Right cardiac atrium (tissue), 5 donors: Measurements from ENCODE around the gene PDE4D. TPM values are rescaled to one million over a fixed set of nuclear protein-coding genes. Genes with fewer than 3 reads are reported as not detected.
"Not testable (repeated sequence)": the region's sequence is repeated elsewhere in the genome, so short reads cannot be mapped to it uniquely, and the experiment has no call there.

Source experiments
- ATAC-seq, 2 donors: fragments of 200-7000 bp; cut with Tn5 transposase; one replicate each; pipeline versions ENCODE4 v1.8.0 to v1.9.1; 2020; ENCODE audit warnings: moderate library complexity in 2 of 2, mild to moderate bottlenecking in 1 of 2
- DNase-seq, 3 donors: peaks; one replicate each; pipeline ENCODE4 v3.0.0-alpha.2; 2020
- H3K27ac ChIP-seq: one replicate; pipeline ENCODE4 v1.5.1; 2013; ENCODE audit warnings: mild to moderate bottlenecking, low read length, control low read depth, moderate library complexity
- H3K27me3 ChIP-seq: one replicate; pipeline ENCODE4 v1.6.1; 2013; ENCODE audit not compliant: control insufficient read depth, insufficient read depth
- H3K4me1 ChIP-seq: one replicate; pipeline ENCODE4 v1.6.1; 2013; ENCODE audit warnings: low read length; ENCODE audit not compliant: control insufficient read depth, insufficient read depth
- H3K4me3 ChIP-seq: one replicate; pipeline ENCODE4 v1.5.1; 2013; ENCODE audit warnings: low read length, control low read depth
- H3K9me3 ChIP-seq: one replicate; pipeline ENCODE4 v1.6.1; 2013; ENCODE audit warnings: low read length; ENCODE audit not compliant: control insufficient read depth
- WGBS: extraction: QIAGEN DNeasy Blood & Tissue Kit; methylation state at CpG from one replicate; pipeline ENCODE4 v1.1.7; 2013; 5-methylcytosine and 5-hydroxymethylcytosine counted together
- intact Hi-C, 4 donors: fragments of 100-400 bp; cut with DNase I; formaldehyde crosslinking; loops; one replicate each; pipeline versions ENCODE4 v1.11.0 to v1.14.0; 2022 to 2023
- polyA plus RNA-seq: library from polyadenylated mRNA; stranded (reverse); fragments of 200-250 nt; gene quantifications from one replicate; pipeline ENCODE4 v1.2.3, GENCODE V29; 2013
- total RNA-seq, 4 donors: library from RNA; stranded (reverse); fragmentation: NEBNext Ultra II Directional; extraction: Animal tissue kit (Norgen Biotek cat#: 25700); gene quantifications; one replicate each; pipeline ENCODE4 v1.2.1, GENCODE V29; 2021
- donor health status: healthy with polysubstance abuse.
- donor health status: DM: no; HTN: yes; CAD: no.
- donor health status: DM: no; HTN: no; CAD: no.
- donor health status: DM: no; HTN: yes; CAD: no; lungs with severe emphysema.
- donor health status: DM: yes; HTN: yes; CAD: no.

Gene PDE4D
- total and polyA plus RNA-seq, 5 donors, result 13.2 to 104 (median 38.8) TPM

DNA sequence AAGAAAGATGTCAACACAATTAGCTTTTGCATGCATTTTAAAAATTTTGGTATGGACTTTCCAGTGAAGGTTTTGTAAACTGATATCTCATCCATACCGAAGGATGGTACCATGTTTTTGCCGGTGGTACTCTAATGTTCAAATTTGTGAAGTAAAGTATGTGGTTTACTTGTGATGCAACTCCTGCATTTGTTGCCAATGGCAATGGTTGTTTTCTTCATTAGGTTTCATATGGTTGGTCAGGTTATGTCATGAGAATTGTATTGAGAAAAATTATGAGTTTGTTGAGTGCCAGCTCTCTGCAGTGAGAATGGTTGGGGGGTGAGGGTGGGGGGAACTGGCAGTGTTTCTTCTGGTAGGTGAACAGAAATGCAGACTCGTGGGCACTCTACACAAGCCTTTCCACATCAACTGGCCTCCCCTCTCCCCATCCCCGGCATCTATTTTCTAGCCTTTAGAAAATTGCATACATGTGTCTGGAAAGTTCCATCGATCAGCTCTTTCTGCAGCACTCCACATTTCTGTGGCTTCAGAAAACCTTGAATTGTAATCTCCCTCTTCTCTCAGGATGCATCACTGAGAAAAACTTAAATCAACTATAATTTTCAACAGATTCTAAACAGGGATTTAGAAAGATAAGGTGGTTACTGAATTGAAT, 107.7 kb downstream of the PDE4D start:
- Histone ChIP-seq H3K27me3 (no peaks in the 10 kb centered on the region), H3K4me1 (no peaks in the 10 kb centered on the region), H3K27ac (no peak overlapping the region), H3K9me3 (no peaks in the 10 kb centered on the region), H3K4me3 (no peak overlapping the region)
- intact Hi-C loops, result no loop called here
- DNase-seq (no peak), ATAC-seq (no peak)
- WGBS, result 92% methylated on average over 5 of the region's 5 CpGs

DNA sequence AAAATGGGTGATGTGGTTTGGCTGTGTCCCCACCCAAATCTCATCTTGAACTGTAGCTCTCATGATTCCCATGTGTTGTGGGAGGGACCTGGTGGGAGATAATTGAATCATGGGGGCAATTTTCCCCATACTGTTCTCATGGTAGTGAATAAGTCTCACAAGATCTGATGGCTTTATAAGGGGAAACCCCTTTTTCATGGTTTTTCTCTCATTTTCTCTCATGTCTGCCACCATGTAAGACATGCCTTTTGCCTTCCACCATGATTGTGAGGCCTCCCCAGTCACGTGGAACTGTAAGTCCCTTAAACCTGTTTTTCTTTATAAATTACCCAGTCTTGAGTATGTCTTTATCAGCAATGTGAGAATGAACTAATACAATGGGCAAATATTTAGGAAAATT, 108.8 kb downstream of the PDE4D start:
- ATAC-seq, intact Hi-C loops, H3K27ac ChIP-seq, H3K4me1 ChIP-seq, DNase-seq, H3K9me3 ChIP-seq, H3K27me3 ChIP-seq, H3K4me3 ChIP-seq: not testable (repeated sequence)
- WGBS, result 80% methylated on average over 1 of the region's 1 CpG

DNA sequence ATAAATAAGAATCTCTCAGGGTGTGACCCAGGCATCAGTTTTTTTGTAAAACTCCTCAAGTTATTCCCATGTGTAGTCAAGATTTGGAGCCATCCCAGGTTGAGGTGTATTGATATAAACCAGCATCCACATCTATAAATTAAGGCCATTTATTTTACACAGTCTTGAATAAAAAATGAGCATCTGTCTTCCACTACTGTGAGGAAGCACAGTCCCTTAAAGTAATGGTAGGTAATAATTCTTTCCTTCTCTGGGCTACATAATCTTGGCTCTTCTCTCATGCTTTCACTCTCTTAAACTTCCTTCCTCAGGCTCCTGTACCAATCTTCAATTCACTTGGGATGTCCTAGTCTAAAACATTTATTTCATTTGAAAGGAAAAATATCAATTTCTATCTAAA, 110.3 kb downstream of the PDE4D start:
- ATAC-seq (no peak), DNase-seq (no peak)
- no peaks in the 10 kb centered on the region for H3K27me3 ChIP-seq
- no peak overlapping the region for H3K4me3 ChIP-seq
- H3K9me3 ChIP-seq, result no peaks in the 10 kb centered on the region
- no peaks in the 10 kb centered on the region for H3K4me1 ChIP-seq
- intact Hi-C loops, result no loop called here
- no peak overlapping the region for H3K27ac ChIP-seq

DNA sequence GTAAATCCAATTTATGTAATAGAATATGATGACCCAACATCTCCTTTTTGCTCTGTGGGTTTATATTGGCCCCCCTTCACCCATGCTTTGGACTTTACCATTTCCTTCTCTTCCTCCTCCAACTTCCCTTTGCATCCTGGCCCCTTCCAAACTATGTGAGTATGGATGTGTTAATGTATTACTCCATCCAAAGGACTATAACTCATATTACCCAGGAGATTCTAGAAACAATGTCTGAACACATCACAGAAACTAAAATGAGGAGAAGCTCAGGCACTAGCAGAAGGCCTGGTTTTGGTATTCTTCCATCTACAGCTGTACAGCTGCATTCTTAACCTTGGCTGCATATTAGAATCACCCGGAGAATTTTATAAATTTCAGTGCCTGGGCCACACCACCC, 110.7 kb downstream of the PDE4D start:
- whole genome bisulfite sequencing, result 72% methylated on average over 1 of the region's 1 CpG
- Histone ChIP-seq H3K9me3 (no peaks in the 10 kb centered on the region), H3K27me3 (no peaks in the 10 kb centered on the region), H3K4me1 (no peaks in the 10 kb centered on the region), H3K4me3 (no peak overlapping the region), H3K27ac (no peak overlapping the region)
- no peak for DNase-seq
- ATAC-seq, result no peak
- intact Hi-C loops, result no loop called here

DNA sequence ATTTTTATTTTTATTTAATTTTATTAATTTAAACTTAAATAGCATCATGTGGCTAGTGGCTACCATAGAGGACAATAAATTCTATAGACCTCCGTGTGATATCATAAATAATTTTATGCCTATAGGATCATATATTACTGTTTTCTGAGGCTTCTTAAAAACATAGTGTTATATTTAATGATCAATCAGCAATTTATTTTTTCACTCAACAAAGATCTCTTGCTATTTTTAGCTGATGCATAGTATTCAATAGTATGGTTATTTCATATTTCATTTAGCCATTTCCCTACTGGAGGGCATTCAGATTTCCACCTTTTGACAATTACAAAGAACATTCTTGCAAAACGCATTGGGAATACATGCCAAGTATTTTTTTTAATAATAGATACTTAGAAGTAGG, 114.1 kb downstream of the PDE4D start:
- no peak overlapping the region for H3K4me3 ChIP-seq
- H3K9me3 ChIP-seq, result no peaks in the 10 kb centered on the region
- no peaks in the 10 kb centered on the region for H3K27me3 ChIP-seq
- no peak for ATAC-seq
- 86% methylated on average over 2 of the region's 2 CpGs for WGBS
- DNase-seq, result no peak
- intact Hi-C loops, result no loop called here
- no peak overlapping the region for H3K27ac ChIP-seq
- no peaks in the 10 kb centered on the region for H3K4me1 ChIP-seq

DNA sequence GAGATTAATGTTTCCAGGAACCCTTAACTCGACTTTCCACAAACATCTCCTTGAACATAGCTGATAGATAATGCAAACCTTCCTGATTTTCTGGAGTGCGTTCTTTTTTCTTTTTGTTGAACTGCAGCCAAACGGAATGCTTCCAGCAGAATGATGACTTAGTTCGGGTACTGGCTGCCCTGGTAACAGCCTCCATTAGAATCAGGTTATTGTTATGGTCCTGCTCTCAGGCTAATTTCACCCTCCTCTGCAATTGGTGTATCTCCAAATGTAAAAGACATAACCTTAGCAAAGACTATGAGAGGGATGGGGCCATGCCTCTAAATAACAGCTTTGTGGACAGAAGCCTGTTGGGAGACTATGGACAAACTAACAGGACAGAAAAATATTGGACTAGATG, 116.5 kb downstream of the PDE4D start:
- no peak overlapping the region for H3K4me3 ChIP-seq
- ATAC-seq (no peak), DNase-seq (no peak)
- intact Hi-C loops, result no loop called here
- H3K27ac ChIP-seq, result no peak overlapping the region
- WGBS, result 57% methylated on average over 4 of the region's 4 CpGs
- no peaks in the 10 kb centered on the region for H3K4me1 ChIP-seq
- H3K27me3 ChIP-seq, result no peaks in the 10 kb centered on the region
- H3K9me3 ChIP-seq, result no peaks in the 10 kb centered on the region

DNA sequence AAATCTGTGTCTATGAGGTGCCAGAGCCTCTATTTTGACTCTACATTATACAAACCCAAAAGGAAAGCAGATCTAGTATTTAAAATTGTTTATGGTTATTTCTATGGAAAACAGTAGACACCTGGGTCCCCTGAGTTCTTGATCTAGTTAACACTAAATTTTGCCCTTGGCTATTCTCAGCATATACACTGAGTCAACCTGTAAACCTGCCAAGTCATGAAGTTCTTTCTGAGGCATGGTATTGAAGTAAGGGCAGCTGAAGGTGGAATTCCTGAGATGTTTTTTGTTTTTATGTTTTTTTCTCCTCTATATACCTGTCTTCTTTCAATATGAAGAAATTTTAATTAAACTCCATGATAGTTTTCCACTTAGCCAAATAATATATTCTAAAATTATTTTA, 120.2 kb downstream of the PDE4D start:
- Histone ChIP-seq H3K4me1 (no peaks in the 10 kb centered on the region), H3K9me3 (no peaks in the 10 kb centered on the region), H3K27ac (no peak overlapping the region), H3K4me3 (no peak overlapping the region), H3K27me3 (no peaks in the 10 kb centered on the region)
- no peak for DNase-seq
- intact Hi-C loops, result no loop called here
- ATAC-seq, result no peak

DNA sequence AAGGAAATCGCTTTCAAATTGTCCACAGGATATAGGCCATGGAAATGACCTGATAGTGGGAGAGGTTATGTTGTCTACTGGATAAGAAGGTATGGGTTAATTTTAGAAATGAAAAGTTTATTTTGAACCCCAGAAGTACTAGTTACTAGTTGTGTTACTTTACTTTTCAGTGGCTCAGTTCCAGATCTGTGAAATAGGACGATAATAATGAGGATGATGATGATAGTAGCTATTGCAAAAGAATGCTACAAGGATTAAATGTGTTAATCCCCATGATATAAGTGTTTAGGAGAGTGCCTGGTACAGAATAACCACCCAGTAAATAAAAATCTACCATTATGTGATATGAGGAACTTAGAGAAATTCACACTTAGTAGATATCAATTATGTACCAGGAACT, 120.8 kb downstream of the PDE4D start:
- Histone ChIP-seq H3K27me3 (no peaks in the 10 kb centered on the region), H3K4me3 (no peak overlapping the region), H3K27ac (no peak overlapping the region), H3K9me3 (no peaks in the 10 kb centered on the region), H3K4me1 (no peaks in the 10 kb centered on the region)
- intact Hi-C loops, result no loop called here
- peak in 1 of 2 donors; percentile 47 for ATAC-seq
- DNase-seq, result no peak
- 73% methylated on average over 2 of the region's 2 CpGs for WGBS

DNA sequence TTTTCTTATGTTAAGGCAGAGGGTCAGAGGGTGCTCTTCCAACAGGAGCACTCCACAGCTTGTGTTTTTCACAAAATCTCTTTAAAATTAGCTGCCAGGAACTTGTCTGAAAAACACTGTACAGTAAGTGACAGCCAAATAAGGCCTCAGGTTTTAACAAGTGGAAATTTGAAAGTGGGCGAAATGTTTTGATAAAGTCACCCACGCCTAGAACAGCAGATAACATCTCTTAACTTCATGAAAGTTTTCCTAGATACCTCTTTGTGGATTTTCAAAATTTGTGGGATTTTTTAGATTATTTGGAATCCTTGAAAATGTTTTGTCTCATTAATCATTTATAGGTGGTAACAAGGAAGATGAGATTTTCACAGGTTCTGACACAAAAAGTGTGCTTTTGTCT, 121.3 kb downstream of the PDE4D start:
- ATAC-seq, result no peak
- 92% methylated on average over 2 of the region's 2 CpGs for WGBS

DNA sequence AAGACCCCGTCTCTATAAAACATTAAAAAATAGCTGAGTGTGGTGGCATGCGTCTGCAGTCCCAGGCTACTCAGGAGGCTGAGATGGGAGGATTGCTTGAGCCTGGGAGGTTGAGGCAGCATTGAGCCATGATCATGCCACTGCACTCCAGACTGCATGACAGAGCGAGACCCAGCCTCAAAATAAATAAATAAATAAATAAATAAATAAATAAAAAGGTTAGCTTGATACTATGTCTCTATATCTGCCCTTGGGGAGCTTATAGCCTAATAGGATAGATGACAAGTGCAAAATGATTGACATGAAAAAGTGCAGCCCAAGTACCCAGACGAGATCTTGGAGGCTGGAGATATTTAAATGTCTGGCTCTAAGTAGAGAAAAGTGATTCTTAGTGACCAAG, 122.6 kb downstream of the PDE4D start:
- Histone ChIP-seq H3K27ac (no peak overlapping the region), H3K4me1 (no peaks in the 10 kb centered on the region), H3K27me3 (no peaks in the 10 kb centered on the region), H3K4me3 (no peak overlapping the region), H3K9me3 (no peaks in the 10 kb centered on the region)
- intact Hi-C loops, result no loop called here
- DNase-seq (no peak), ATAC-seq (no peak)
- WGBS, result 95% methylated on average over 4 of the region's 4 CpGs

More for the DNA sequence above, 121.3 kb downstream of the PDE4D start:
- Histone ChIP-seq H3K4me1 (no peaks in the 10 kb centered on the region), H3K4me3 (no peak overlapping the region), H3K27me3 (no peaks in the 10 kb centered on the region), H3K9me3 (no peaks in the 10 kb centered on the region), H3K27ac (no peak overlapping the region)
- no peak for DNase-seq
- intact Hi-C loops, result no loop called here

DNA sequence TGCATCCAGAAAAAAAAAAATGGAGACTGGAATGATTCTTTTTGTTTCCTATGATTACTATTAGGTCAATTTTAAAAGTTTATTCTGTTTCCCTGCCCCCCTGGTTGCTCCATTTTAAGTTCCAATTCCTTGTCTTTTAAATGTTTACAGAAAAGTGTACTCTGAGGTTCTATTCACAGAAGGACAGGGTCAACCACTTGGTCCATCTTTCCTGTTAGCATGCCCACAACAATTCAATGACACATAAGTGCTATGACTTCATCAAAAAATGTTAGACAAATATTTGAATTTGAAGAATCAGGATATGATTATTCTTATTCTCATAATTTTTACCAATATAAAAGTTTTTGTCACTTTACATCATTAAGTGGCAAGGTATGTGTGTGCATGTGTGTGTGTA, 123.7 kb downstream of the PDE4D start:
- Histone ChIP-seq H3K4me3 (no peak overlapping the region), H3K27me3 (no peaks in the 10 kb centered on the region), H3K4me1 (no peaks in the 10 kb centered on the region), H3K9me3 (no peaks in the 10 kb centered on the region), H3K27ac (no peak overlapping the region)
- intact Hi-C loops, result no loop called here
- ATAC-seq (no peak), DNase-seq (no peak)

DNA sequence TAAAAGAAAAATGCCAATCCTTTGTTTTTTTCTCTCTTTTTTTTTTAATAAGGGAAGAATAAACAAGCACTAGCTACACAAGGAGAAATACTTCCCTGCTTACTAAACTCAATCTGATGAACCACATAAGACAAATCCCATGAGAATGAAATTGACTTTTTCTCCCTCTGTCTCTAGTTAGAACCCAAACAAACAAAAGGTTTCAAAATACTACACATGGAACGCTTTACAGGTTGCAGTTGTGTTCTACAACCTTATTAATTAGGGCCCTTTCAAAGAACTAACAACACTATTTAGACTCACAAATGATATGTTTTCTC, 124.5 kb downstream of the PDE4D start:
- 41% methylated on average over 1 of the region's 1 CpG for WGBS
- Histone ChIP-seq H3K27ac (no peak overlapping the region), H3K27me3 (no peaks in the 10 kb centered on the region), H3K4me3 (peak overlapping the region; percentile 88), H3K9me3 (no peaks in the 10 kb centered on the region), H3K4me1 (no peaks in the 10 kb centered on the region)
- DNase-seq (no peak), ATAC-seq (no peak)
- intact Hi-C loops, result no loop called here
